Measurements from ENCODE around the gene SLCO3A1.
"Not testable (repeated sequence)": the region's sequence is repeated elsewhere in the genome, so short reads cannot be mapped to it uniquely, and the experiment has no call there.

SLCO3A1 gene

GRCh38 chr15:92178911-92179310, 325.4 kb downstream of the SLCO3A1 start:
- H3K9me3 Mint-ChIP-seq: no peaks in the 10 kb centered on the region
- no peaks in the 10 kb centered on the region for H3K4me1 Mint-ChIP-seq
- H3K36me3 Mint-ChIP-seq (ENCODE audit: low read depth): no peaks in the 10 kb centered on the region
- DNase-seq (no peak), ATAC-seq (no peak)
- no peak overlapping the region for H3K27ac Mint-ChIP-seq
- peaks cover 5% of the 10 kb centered on the region for H3K27me3 Mint-ChIP-seq
- no peak overlapping the region for H3K4me3 Mint-ChIP-seq

- Mint-ChIP-seq H3K9me3 (no peaks in the 10 kb centered on the region), H3K27ac (no peak overlapping the region), H3K4me3 (no peak overlapping the region), H3K36me3 (ENCODE audit: low read depth) (no peaks in the 10 kb centered on the region), H3K27me3 (peaks cover under 1% of the 10 kb centered on the region), H3K4me1 (no peaks in the 10 kb centered on the region)
- no peak for DNase-seq
- ATAC-seq: no peak
Measured at GRCh38 chr15:92184142-92184541, 330.6 kb downstream of the SLCO3A1 start.

GRCh38 chr15:92184679-92185230, 331.2 kb downstream of the SLCO3A1 start:
- H3K36me3 Mint-ChIP-seq (ENCODE audit: low read depth): no peaks in the 10 kb centered on the region
- H3K4me1 Mint-ChIP-seq: no peaks in the 10 kb centered on the region
- H3K9me3 Mint-ChIP-seq: no peaks in the 10 kb centered on the region
- no peak overlapping the region for H3K4me3 Mint-ChIP-seq
- H3K27me3 Mint-ChIP-seq: peaks cover 3% of the 10 kb centered on the region
- DNase-seq (no peak), ATAC-seq (no peak)
- no peak overlapping the region for H3K27ac Mint-ChIP-seq

- no peaks in the 10 kb centered on the region for H3K9me3 Mint-ChIP-seq
- no peaks in the 10 kb centered on the region for H3K36me3 Mint-ChIP-seq (ENCODE audit: low read depth)
- ATAC-seq: no peak
- DNase-seq: no peak
- no peak overlapping the region for H3K4me3 Mint-ChIP-seq
- no peaks in the 10 kb centered on the region for H3K4me1 Mint-ChIP-seq
- H3K27me3 Mint-ChIP-seq: peaks cover 3% of the 10 kb centered on the region
- H3K27ac Mint-ChIP-seq: no peak overlapping the region
Measured at GRCh38 chr15:92187975-92188374, 334.5 kb downstream of the SLCO3A1 start.

- Mint-ChIP-seq H3K36me3 (ENCODE audit: low read depth) (no peaks in the 10 kb centered on the region), H3K27ac (no peak overlapping the region), H3K9me3 (no peaks in the 10 kb centered on the region), H3K27me3 (peaks cover 3% of the 10 kb centered on the region), H3K4me1 (no peaks in the 10 kb centered on the region), H3K4me3 (no peak overlapping the region)
- DNase-seq (no peak), ATAC-seq (no peak)
Measured at GRCh38 chr15:92189166-92189565, 335.7 kb downstream of the SLCO3A1 start.

- H3K9me3 Mint-ChIP-seq: no peaks in the 10 kb centered on the region
Measured at GRCh38 chr15:92195241-92195640, 341.7 kb downstream of the SLCO3A1 start.

GRCh38 chr15:92196342-92196741, 342.8 kb downstream of the SLCO3A1 start:
- Mint-ChIP-seq H3K27me3 (no peaks in the 10 kb centered on the region), H3K4me3 (no peak overlapping the region), H3K36me3 (ENCODE audit: low read depth) (no peaks in the 10 kb centered on the region), H3K9me3 (no peaks in the 10 kb centered on the region), H3K27ac (no peak overlapping the region), H3K4me1 (no peaks in the 10 kb centered on the region)
- ATAC-seq (no peak), DNase-seq (no peak)

More at GRCh38 chr15:92195241-92195640, 341.7 kb downstream of the SLCO3A1 start:
- Mint-ChIP-seq H3K27me3 (no peaks in the 10 kb centered on the region), H3K4me1 (no peaks in the 10 kb centered on the region), H3K4me3 (no peak overlapping the region), H3K27ac (no peak overlapping the region), H3K36me3 (ENCODE audit: low read depth) (no peaks in the 10 kb centered on the region)
- ATAC-seq: no peak
- DNase-seq: no peak

GRCh38 chr15:92197746-92198145, 344.2 kb downstream of the SLCO3A1 start:
- H3K4me1 Mint-ChIP-seq: no peaks in the 10 kb centered on the region
- peaks cover 4% of the 10 kb centered on the region for H3K9me3 Mint-ChIP-seq
- no peak overlapping the region for H3K27ac Mint-ChIP-seq
- DNase-seq (no peak), ATAC-seq (no peak)
- no peak overlapping the region for H3K4me3 Mint-ChIP-seq
- H3K36me3 Mint-ChIP-seq (ENCODE audit: low read depth): no peaks in the 10 kb centered on the region
- no peaks in the 10 kb centered on the region for H3K27me3 Mint-ChIP-seq

- H3K9me3 Mint-ChIP-seq: peaks cover 4% of the 10 kb centered on the region
- H3K27me3 Mint-ChIP-seq: peaks cover 4% of the 10 kb centered on the region
- no peak overlapping the region for H3K4me3 Mint-ChIP-seq
- H3K36me3 Mint-ChIP-seq (ENCODE audit: low read depth): no peaks in the 10 kb centered on the region
- DNase-seq: no peak
- H3K27ac Mint-ChIP-seq: no peak overlapping the region
- no peak for ATAC-seq
- H3K4me1 Mint-ChIP-seq: no peaks in the 10 kb centered on the region
Measured at GRCh38 chr15:92200891-92201290, 347.4 kb downstream of the SLCO3A1 start.

GRCh38 chr15:92205255-92205739, 351.8 kb downstream of the SLCO3A1 start:
- H3K4me1 Mint-ChIP-seq: no peaks in the 10 kb centered on the region
- no peak for ATAC-seq
- H3K4me3 Mint-ChIP-seq: no peak overlapping the region
- no peaks in the 10 kb centered on the region for H3K36me3 Mint-ChIP-seq (ENCODE audit: low read depth)
- H3K27me3 Mint-ChIP-seq: peaks cover 14% of the 10 kb centered on the region
- H3K9me3 Mint-ChIP-seq: peaks cover 4% of the 10 kb centered on the region
- no peak for DNase-seq
- no peak overlapping the region for H3K27ac Mint-ChIP-seq

- H3K4me3 Mint-ChIP-seq; H3K36me3 Mint-ChIP-seq (ENCODE audit: low read depth); H3K9me3 Mint-ChIP-seq; H3K27ac Mint-ChIP-seq; DNase-seq; H3K4me1 Mint-ChIP-seq; ATAC-seq: not testable (repeated sequence)
- peaks cover 18% of the 10 kb centered on the region for H3K27me3 Mint-ChIP-seq
Measured at GRCh38 chr15:92207601-92208000, 354.1 kb downstream of the SLCO3A1 start.
